Astrocyte of the spinal cord (primary cell): ENCODE data around the gene ASB2.
A peak's percentile ranks its signal among the peaks of the same experiment; 100 is the strongest.

ENCODE experiments used
- DNase-seq: peaks from one replicate; pipeline ENCODE4 v3.0.0; 2011; ENCODE audit warnings: low read depth, low spot score
- H3K4me3 ChIP-seq: 2 replicates; pipeline ENCODE4 v1.5.1; 2011; ENCODE audit warnings: low read depth, mild to moderate bottlenecking, low read length, moderate library complexity
- CTCF ChIP-seq: IDR thresholded peaks from 2 replicates; pipeline ENCODE4 v1.5.1; 2012; ENCODE audit warnings: low read depth, mild to moderate bottlenecking, low read length, inconsistent platforms
- in situ Hi-C: cut with HindIII; loops from 2 replicates; pipeline ENCODE4 v1.10.0; 2017; ENCODE audit warnings: low sequenced_read_pairs

The ASB2 gene

GRCh38 chr14:93976477-93977057, at the start of gene ASB2:
TSS of gene ASB2 (minus strand) at chr14:93976570. CDS start at chr14:93964539, 12,031 bp downstream.
- in situ Hi-C loops = no loop called here

GRCh38 chr14:94025720-94026119, 49.4 kb upstream of the ASB2 start:
- peak overlapping the region; percentile 48 for H3K4me3 ChIP-seq
- no peak for TF ChIP-seq CTCF

More at GRCh38 chr14:93976477-93977057, at the start of gene ASB2:
- H3K4me3 ChIP-seq = no peak within 1 kb of the TSS
- no peak for DNase-seq
- no peak for TF ChIP-seq CTCF

GRCh38 chr14:94024549-94024948, 48.2 kb upstream of the ASB2 start:
- no peak for DNase-seq
- no peak for TF ChIP-seq CTCF
- in situ Hi-C loops = no loop called here
- H3K4me3 ChIP-seq = no peak overlapping the region

More at GRCh38 chr14:94025720-94026119, 49.4 kb upstream of the ASB2 start:
- DNase-seq = no peak
- in situ Hi-C loops = no loop called here

GRCh38 chr14:94022532-94023411, 46.4 kb upstream of the ASB2 start:
- TF ChIP-seq CTCF = no peak
- in situ Hi-C loops = no loop called here
- no peak for DNase-seq
- no peak overlapping the region for H3K4me3 ChIP-seq

- in situ Hi-C loops = no loop called here
- no peak for TF ChIP-seq CTCF
- DNase-seq = peak; percentile 41
- no peak overlapping the region for H3K4me3 ChIP-seq
Measured at GRCh38 chr14:94021416-94022157, 45.2 kb upstream of the ASB2 start.

- no peak overlapping the region for H3K4me3 ChIP-seq
- in situ Hi-C loops = no loop called here
- peak; percentile 46 for DNase-seq
- TF ChIP-seq CTCF = no peak
Measured at GRCh38 chr14:94021001-94021400, 44.6 kb upstream of the ASB2 start.
